HepG2 (cell line): ENCODE results near the gene SCMH1. TPM values are rescaled to one million over a fixed set of nuclear protein-coding genes. Genes with fewer than 3 reads are reported as not detected.

Source experiments
- ATAC-seq: fragments of 200-7000 bp; cut with Tn5 transposase; 3 replicates; pipeline ENCODE4 v1.9.1; 2020; ENCODE audit warnings: mild to moderate bottlenecking, moderate library complexity
- BruUV-seq: library from RNA; stranded (reverse); fragments of 400-500 nt; replicated peaks from 2 replicates; lab custom pipeline; 2021; lab: Mats Ljungman, UMichigan
- CTCF ChIA-PET: fragments of 300-600 bp; formaldehyde crosslinking; extraction: SDS; loops from one replicate; lab custom pipeline; 2021; ENCODE audit warnings: low total read pairs, inconsistent platforms, low intra/inter-chr PET ratio; lab: Yijun Ruan, JAX
- POLR2A ChIA-PET: fragments of 350-600 bp; sonication (Branson Sonifier 250); formaldehyde crosslinking; loops from one replicate; lab custom pipeline; 2020; ENCODE audit warnings: antibody characterized with exemption, inconsistent platforms; lab: Yijun Ruan, JAX
- DNase-seq: peaks from one replicate; pipeline ENCODE4 v3.0.0-alpha.2; 2015; ENCODE audit warnings: low spot score
- FAIRE-seq: peaks from 3 replicates; lab custom pipeline; 2011; peaks lifted over from hg19 to GRCh38; lab: Jason Lieb, UNC
- H2AFZ ChIP-seq: one replicate; pipeline ENCODE4 v1.6.1; 2011; ENCODE audit warnings: low read length, inconsistent platforms
- H3K27ac ChIP-seq: fragments of 300-600 bp; 3 replicates; pipeline ENCODE4 v1.8.0; 2011; ENCODE audit warnings: mixed run types, mild to moderate bottlenecking, mixed read lengths, low read length, inconsistent platforms; ENCODE audit not compliant: insufficient read depth; ENCODE audit errors: extremely low read length
- H3K27me3 ChIP-seq, 2 experiments: fragments of 200-600 bp in 1 of 2; 2 replicates in 1 of 2; 3 replicates in 1 of 2; pipeline versions ENCODE4 v1.6.0 to v1.8.0; 2011; ENCODE audit warnings: low read length in 2 of 2, mild to moderate bottlenecking in 2 of 2, moderate library complexity in 2 of 2, inconsistent platforms in 1 of 2; ENCODE audit not compliant: insufficient read depth in 2 of 2, control insufficient read depth in 1 of 2
- H3K36me3 ChIP-seq, 2 experiments: fragments of 200-600 bp in 1 of 2; replicated peaks in 1 of 2; 2 replicates in 1 of 2; 3 replicates in 1 of 2; pipeline versions ENCODE4 v1.5.1 to v1.8.0; 2011; ENCODE audit warnings: low read length in 2 of 2, inconsistent platforms in 1 of 2; ENCODE audit not compliant: insufficient read depth in 2 of 2, control insufficient read depth in 1 of 2
- H3K4me1 ChIP-seq: 2 replicates; pipeline ENCODE4 v1.5.1; 2012; ENCODE audit warnings: low read length, inconsistent platforms; ENCODE audit not compliant: insufficient read depth
- H3K4me2 ChIP-seq: 2 replicates; pipeline ENCODE4 v1.6.0; 2011; ENCODE audit warnings: low read depth, low read length, inconsistent platforms
- H3K4me3 ChIP-seq, 3 experiments: fragments of 200-600 bp in 1 of 3; sonication (generic), shearing (Covaris generic) in 1 of 3; replicated peaks in 1 of 3; 2 replicates each; pipeline ENCODE4 v1.5.1; 2011 to 2016; ENCODE audit warnings: low read length in 3 of 3, inconsistent platforms in 2 of 3, low read depth in 2 of 3, mild to moderate bottlenecking in 2 of 3, control low read depth in 1 of 3, mixed read lengths in 1 of 3; ENCODE audit not compliant: insufficient read depth in 1 of 3
- H3K79me2 ChIP-seq: one replicate; pipeline ENCODE4 v1.6.1; 2011; ENCODE audit warnings: low read length, inconsistent platforms; ENCODE audit not compliant: insufficient read depth
- H3K9ac ChIP-seq: 2 replicates; pipeline ENCODE4 v1.6.0; 2011; ENCODE audit warnings: mild to moderate bottlenecking, low read depth, low read length, inconsistent platforms; ENCODE audit not compliant: insufficient read depth
- H3K9me3 ChIP-seq: 2 replicates; pipeline ENCODE4 v1.5.1; 2012; ENCODE audit warnings: mild to moderate bottlenecking, low read length
- H4K20me1 ChIP-seq: 2 replicates; pipeline ENCODE4 v1.6.0; 2011; ENCODE audit warnings: inconsistent platforms, mild to moderate bottlenecking, low read length, moderate library complexity; ENCODE audit not compliant: insufficient read depth
- HNRNPH1 ChIP-seq: fragments of 200-400 bp; formaldehyde crosslinking; optimal IDR thresholded peaks from 2 replicates; pipeline ENCODE3; 2017; ENCODE audit warnings: mild to moderate bottlenecking, low read depth, low read length
- ZNF547 ChIP-seq: sonication (generic); formaldehyde crosslinking; IDR thresholded peaks from 2 replicates; pipeline ENCODE4 v1.5.1; 2020; ENCODE audit warnings: mild to moderate bottlenecking, missing genetic modification reagents
- WGBS: methylation state at CpG from one replicate; pipeline ENCODE4 v1.1.6; 2017; ENCODE audit warnings: low lambda C conversion rate; 5-methylcytosine and 5-hydroxymethylcytosine counted together
- in situ Hi-C: cut with HindIII; loops from 2 replicates; pipeline ENCODE4 v1.10.0; 2017; ENCODE audit warnings: low pct_unique_long_range_greater_than_20kb; ENCODE audit not compliant: extremely low pct_ligation_motif_present
- intact Hi-C: fragments of 100-400 bp; cut with micrococcal nuclease; formaldehyde crosslinking; loops from one replicate; pipeline ENCODE4 v1.10.0; 2022; ENCODE audit not compliant: unreplicated experiment
- polyA plus RNA-seq, 8 experiments: library from polyadenylated mRNA; depleted of rRNA in 3 of 8; stranded (reverse) in 7 of 8; unstranded in 1 of 8; fragments of >200 nt; fragmentation: Illumina TruSeq in 4 of 8; extraction: Trizol in 4 of 8; gene quantifications; 2 replicates each; pipeline versions ENCODE4 v1.2.1 to v1.2.3, GENCODE V29; 2011 to 2016; ENCODE audit warnings: low read depth in 4 of 8, missing spikeins in 1 of 8, mixed read lengths in 1 of 8; ENCODE audit not compliant: insufficient read depth in 1 of 8
- total RNA-seq, 5 experiments: library from RNA; depleted of rRNA; stranded (reverse); fragments of >200 nt; fragmentation: Illumina TruSeq; extraction: Trizol; gene quantifications; 2 replicates each; pipeline ENCODE4 v1.2.3, GENCODE V29; 2016; ENCODE audit warnings: low read depth in 1 of 5
- TF ChIP-seq, protein P1 (sequence below): sonication (generic); formaldehyde crosslinking; IDR thresholded peaks from 2 replicates; pipeline ENCODE4 v1.5.1; 2020; ENCODE audit warnings: mild to moderate bottlenecking, missing genetic modification reagents, borderline replicate concordance
- TF ChIP-seq, protein P2 (sequence below): sonication (generic); formaldehyde crosslinking; IDR thresholded peaks from 2 replicates; pipeline ENCODE4 v1.5.0; 2020; ENCODE audit warnings: mild to moderate bottlenecking, missing genetic modification reagents, moderate library complexity

Gene SCMH1
- total and polyA plus RNA-seq, 2 of the 13 experiments (the other 11 are each of a cell fraction or from before 2014, with no cell fraction given) = 41.8 to 52.6 TPM

DNA sequence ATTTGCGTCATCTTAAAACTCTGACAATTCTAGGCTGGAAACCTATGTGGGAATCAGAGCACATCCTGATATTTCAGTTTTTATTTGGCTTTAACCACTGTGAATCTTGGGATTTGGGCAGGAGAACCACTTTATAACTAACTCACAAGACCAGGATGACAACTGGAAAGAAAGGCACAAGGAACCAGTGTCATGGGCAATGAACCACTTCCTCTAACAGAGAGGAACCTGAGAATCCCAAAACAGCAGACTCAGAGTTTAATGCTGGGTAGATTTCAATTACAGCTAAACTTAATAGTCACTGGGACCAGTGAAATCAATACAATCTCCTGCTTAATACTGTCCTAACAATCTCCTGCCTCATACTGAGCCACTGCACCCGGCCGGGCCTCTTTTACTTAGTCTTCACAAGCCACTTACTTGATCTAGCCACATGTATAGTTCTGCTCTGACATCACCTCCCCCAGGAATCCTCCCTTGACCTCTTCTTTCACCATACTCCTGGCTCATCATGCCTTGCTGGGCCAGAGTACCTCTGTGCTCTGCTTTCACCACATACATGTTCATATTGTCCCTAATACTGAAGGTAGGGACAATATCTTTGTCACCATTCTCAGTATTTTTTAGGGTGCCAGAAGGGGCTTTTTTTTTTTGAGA lies 200.4 kb downstream of the SCMH1 start (continued):
- TF ChIP-seq, protein P1, sequence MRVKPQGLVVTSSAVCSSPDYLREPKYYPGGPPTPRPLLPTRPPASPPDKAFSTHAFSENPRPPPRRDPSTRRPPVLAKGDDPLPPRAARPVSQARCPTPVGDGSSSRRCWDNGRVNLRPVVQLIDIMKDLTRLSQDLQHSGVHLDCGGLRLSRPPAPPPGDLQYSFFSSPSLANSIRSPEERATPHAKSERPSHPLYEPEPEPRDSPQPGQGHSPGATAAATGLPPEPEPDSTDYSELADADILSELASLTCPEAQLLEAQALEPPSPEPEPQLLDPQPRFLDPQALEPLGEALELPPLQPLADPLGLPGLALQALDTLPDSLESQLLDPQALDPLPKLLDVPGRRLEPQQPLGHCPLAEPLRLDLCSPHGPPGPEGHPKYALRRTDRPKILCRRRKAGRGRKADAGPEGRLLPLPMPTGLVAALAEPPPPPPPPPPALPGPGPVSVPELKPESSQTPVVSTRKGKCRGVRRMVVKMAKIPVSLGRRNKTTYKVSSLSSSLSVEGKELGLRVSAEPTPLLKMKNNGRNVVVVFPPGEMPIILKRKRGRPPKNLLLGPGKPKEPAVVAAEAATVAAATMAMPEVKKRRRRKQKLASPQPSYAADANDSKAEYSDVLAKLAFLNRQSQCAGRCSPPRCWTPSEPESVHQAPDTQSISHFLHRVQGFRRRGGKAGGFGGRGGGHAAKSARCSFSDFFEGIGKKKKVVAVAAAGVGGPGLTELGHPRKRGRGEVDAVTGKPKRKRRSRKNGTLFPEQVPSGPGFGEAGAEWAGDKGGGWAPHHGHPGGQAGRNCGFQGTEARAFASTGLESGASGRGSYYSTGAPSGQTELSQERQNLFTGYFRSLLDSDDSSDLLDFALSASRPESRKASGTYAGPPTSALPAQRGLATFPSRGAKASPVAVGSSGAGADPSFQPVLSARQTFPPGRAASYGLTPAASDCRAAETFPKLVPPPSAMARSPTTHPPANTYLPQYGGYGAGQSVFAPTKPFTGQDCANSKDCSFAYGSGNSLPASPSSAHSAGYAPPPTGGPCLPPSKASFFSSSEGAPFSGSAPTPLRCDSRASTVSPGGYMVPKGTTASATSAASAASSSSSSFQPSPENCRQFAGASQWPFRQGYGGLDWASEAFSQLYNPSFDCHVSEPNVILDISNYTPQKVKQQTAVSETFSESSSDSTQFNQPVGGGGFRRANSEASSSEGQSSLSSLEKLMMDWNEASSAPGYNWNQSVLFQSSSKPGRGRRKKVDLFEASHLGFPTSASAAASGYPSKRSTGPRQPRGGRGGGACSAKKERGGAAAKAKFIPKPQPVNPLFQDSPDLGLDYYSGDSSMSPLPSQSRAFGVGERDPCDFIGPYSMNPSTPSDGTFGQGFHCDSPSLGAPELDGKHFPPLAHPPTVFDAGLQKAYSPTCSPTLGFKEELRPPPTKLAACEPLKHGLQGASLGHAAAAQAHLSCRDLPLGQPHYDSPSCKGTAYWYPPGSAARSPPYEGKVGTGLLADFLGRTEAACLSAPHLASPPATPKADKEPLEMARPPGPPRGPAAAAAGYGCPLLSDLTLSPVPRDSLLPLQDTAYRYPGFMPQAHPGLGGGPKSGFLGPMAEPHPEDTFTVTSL (CRISPR knock-in tag) = no peak

DNA sequence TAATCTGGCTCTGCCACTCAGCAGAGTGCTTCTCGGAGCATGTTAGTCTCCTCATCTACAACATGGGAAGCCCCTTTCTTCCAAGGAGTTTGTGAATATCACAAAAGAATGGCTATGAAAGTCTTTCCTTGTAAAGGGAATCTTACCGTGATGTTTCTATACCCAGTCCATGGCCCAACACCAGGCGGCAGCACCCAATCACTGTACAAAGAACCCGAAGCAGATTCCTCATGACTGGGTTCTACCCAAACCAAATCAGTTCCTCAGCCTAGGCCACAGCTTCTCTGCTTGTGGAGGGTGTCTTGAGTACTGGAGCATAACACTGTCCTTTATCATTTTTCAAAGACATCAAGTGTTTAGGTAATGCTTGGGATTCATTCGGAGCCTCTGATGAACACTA lies 204.0 kb downstream of the SCMH1 start:
- Histone ChIP-seq H3K36me3 (peaks cover 9 to 49% of the 10 kb centered on the region in 2 experiments), H3K27ac (no peak overlapping the region), H3K4me3 (no peak overlapping the region), H3K9me3 (no peaks in the 10 kb centered on the region), H3K9ac (no peak overlapping the region), H3K4me2 (no peak overlapping the region), H2AFZ (no peak overlapping the region), H3K4me1 (peaks cover 13% of the 10 kb centered on the region), H4K20me1 (no peaks in the 10 kb centered on the region), H3K27me3 (no peaks in the 10 kb centered on the region), H3K79me2 (no peaks in the 10 kb centered on the region)
- ChIA-PET CTCF (no interaction called here), POLR2A (no interaction called here)
- no peak for ATAC-seq
- in situ Hi-C loops = no loop called here
- 94% methylated on average over 5 of the region's 5 CpGs for whole genome bisulfite sequencing
- BruUV-seq = no TSS peak
- TF ChIP-seq ZNF547 (CRISPR knock-in tag) (no peak), HNRNPH1 (no peak)
- TF ChIP-seq, protein P2, sequence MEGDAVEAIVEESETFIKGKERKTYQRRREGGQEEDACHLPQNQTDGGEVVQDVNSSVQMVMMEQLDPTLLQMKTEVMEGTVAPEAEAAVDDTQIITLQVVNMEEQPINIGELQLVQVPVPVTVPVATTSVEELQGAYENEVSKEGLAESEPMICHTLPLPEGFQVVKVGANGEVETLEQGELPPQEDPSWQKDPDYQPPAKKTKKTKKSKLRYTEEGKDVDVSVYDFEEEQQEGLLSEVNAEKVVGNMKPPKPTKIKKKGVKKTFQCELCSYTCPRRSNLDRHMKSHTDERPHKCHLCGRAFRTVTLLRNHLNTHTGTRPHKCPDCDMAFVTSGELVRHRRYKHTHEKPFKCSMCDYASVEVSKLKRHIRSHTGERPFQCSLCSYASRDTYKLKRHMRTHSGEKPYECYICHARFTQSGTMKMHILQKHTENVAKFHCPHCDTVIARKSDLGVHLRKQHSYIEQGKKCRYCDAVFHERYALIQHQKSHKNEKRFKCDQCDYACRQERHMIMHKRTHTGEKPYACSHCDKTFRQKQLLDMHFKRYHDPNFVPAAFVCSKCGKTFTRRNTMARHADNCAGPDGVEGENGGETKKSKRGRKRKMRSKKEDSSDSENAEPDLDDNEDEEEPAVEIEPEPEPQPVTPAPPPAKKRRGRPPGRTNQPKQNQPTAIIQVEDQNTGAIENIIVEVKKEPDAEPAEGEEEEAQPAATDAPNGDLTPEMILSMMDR (CRISPR knock-in tag) = 0 out of 2 replicates have a peak, but pooled peaks have one; percentile 12
- no peak for FAIRE-seq
- DNase-seq = no peak
- intact Hi-C loops = no loop called here
